Stomach (tissue), 9 donors: ENCODE measurements around the gene DEFB113. TPM values are rescaled to one million over a fixed set of nuclear protein-coding genes. Genes with fewer than 3 reads are reported as not detected.

Source experiments
- DNase-seq, 2 donors: peaks; one replicate each; pipeline versions ENCODE4 v3.0.0 to v3.0.0-alpha.2; 2013 to 2019
- H3K27ac ChIP-seq, 5 donors: fragments of 200-600 bp in 4 of 5; sonication (generic) in 4 of 5; one replicate each; pipeline ENCODE4 v1.5.1; 2013 to 2019; ENCODE audit warnings: mild to moderate bottlenecking in 1 of 5, moderate library complexity in 1 of 5
- H3K27me3 ChIP-seq, 3 donors: fragments of 200-600 bp; sonication (generic); one replicate each; pipeline ENCODE4 v1.5.1; 2017 to 2019; ENCODE audit warnings: mixed run types in 1 of 3
- H3K36me3 ChIP-seq, 4 donors: fragments of 200-600 bp; sonication (generic); 1 replicate in 3 of 4; 2 replicates in 1 of 4; pipeline ENCODE4 v1.5.1; 2016 to 2019
- H3K4me1 ChIP-seq, 4 donors: fragments of 200-600 bp; sonication (generic); one replicate each; pipeline ENCODE4 v1.5.1; 2016 to 2019
- H3K4me3 ChIP-seq, 4 donors: fragments of 200-600 bp; sonication (generic) in 3 of 4; one replicate each; pipeline ENCODE4 v1.5.1; 2016 to 2019; ENCODE audit warnings: mild to moderate bottlenecking in 1 of 4
- H3K9me3 ChIP-seq, 4 donors: fragments of 200-600 bp; sonication (generic); one replicate each; pipeline ENCODE4 v1.5.1; 2016 to 2019
- CTCF ChIP-seq, 7 experiments: fragments of 450-650 bp in 4 of 7; fragments of 200-600 bp in 3 of 7; sonication (generic) in 3 of 7; IDR thresholded peaks; one replicate each; pipeline ENCODE4 v1.5.1; 2016 to 2019; ENCODE audit warnings: antibody characterized with exemption in 7 of 7, control low read depth in 2 of 7, mild to moderate bottlenecking in 1 of 7
- EP300 ChIP-seq: sonication (generic); formaldehyde crosslinking; IDR thresholded peaks from one replicate; pipeline ENCODE4 v1.6.1; 2017; ENCODE audit warnings: antibody characterized with exemption
- POLR2A ChIP-seq, 4 donors: fragments of 450-650 bp; IDR thresholded peaks; one replicate each; pipeline ENCODE4 v1.6.1; 2016; ENCODE audit warnings: antibody characterized with exemption in 4 of 4, control low read depth in 2 of 4, mild to moderate bottlenecking in 1 of 4, moderate library complexity in 1 of 4
- POLR2AphosphoS5 ChIP-seq, 3 donors: sonication (generic); formaldehyde crosslinking; IDR thresholded peaks; one replicate each; pipeline ENCODE4 v1.6.1; 2016; ENCODE audit warnings: antibody characterized with exemption in 3 of 3
- WGBS, 5 donors: extraction: QIAGEN DNeasy Blood & Tissue Kit in 3 of 5; methylation state at CpG; one replicate each; pipeline versions ENCODE4 v1.1.5 to v1.1.7; 2013 to 2018; 5-methylcytosine and 5-hydroxymethylcytosine counted together
- intact Hi-C: fragments of 100-400 bp; cut with DNase I; formaldehyde crosslinking; loops from one replicate; pipeline ENCODE4 v1.15.1; 2023; ENCODE audit warnings: low total_unique reads
- polyA plus RNA-seq, 3 donors: library from polyadenylated mRNA; stranded (reverse); fragments of 200-250 nt; gene quantifications; one replicate each; pipeline ENCODE4 v1.2.3, GENCODE V29; 2013
- total RNA-seq, 5 donors: library from RNA; depleted of rRNA; stranded (reverse); fragments of >200 nt; gene quantifications; one replicate each; pipeline versions ENCODE4 v1.1.0 to v1.2.3, GENCODE V29; 2014 to 2016
- donor health status: healthy with polysubstance abuse.
- donor health status: Bipolar disorder and iron deficiency.
- donor health status: healthy.

Gene DEFB113
- total and polyA plus RNA-seq, 8 donors: not detected

DNA sequence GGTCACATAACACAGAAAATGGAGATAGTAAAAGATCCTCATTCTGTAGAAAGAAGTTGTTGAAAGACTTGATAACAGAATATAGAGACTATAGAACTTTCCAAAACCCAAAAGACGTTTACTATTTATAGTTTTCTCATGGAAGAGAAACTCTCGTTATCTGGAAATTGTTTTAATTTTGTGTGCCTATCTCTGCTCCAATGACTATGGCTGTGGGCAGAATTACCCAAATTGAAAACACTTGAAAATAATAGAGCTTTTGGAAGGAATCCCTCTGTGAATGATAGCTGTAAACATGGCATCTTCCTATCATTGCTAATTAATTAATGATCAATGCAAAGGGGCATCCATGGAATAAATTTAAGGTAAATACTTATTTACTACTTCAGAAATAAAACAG is 5.4 kb downstream of the DEFB113 start, which contains the start of gene DEFB114:
Gene DEFB114 (minus strand): TSS at position 101 of the 400 bp plus-strand sequence. CDS start 59 bp downstream, at position 42.
- Histone ChIP-seq H3K36me3 (no peaks in the 10 kb centered on the region), H3K4me1 (no peaks in the 10 kb centered on the region)

DNA sequence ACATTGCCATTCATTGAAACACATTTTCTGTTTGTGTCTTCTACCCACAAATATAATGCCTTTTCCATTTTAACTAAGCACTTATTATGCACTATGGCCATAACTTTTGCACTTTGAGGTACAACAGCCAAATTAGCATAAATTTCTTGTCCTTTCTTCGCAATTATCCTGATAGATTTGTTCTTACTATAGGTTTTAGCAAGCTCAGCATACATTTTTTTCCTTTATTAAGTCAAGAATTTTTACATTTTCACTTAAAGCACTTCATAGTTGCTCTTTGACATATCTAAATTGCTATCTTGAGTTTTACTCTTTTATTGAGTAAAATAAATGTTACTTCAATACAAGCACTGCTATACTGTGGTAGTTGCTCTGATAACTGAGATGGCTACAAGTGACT is 11.2 kb downstream of the DEFB113 start:
- H3K4me3 ChIP-seq: no peak overlapping the region
- no peak for DNase-seq
- no peak overlapping the region for H3K27ac ChIP-seq
- H3K4me1 ChIP-seq: no peaks in the 10 kb centered on the region
- WGBS, 5 donors: 46 to 84% (median 68%) methylated on average over 1 of the region's 1 CpG
- H3K9me3 ChIP-seq: peaks cover 0 to 3% (median 0%) of the 10 kb centered on the region in 4 donors
- TF ChIP-seq CTCF (IDR thresholded peaks at IDR 0.05) (no peak), POLR2A (IDR thresholded peaks at IDR 0.05) (no peak), POLR2AphosphoS5 (IDR thresholded peaks at IDR 0.05) (no peak), EP300 (no peak)
- intact Hi-C loops: no loop called here
- H3K36me3 ChIP-seq: no peaks in the 10 kb centered on the region
- H3K27me3 ChIP-seq: no peaks in the 10 kb centered on the region

More for the DNA sequence above, 5.4 kb downstream of the DEFB113 start, which contains the start of gene DEFB114:
- H3K4me3 ChIP-seq: no peak within 1 kb of the TSS
- no peak within 1 kb of the TSS for H3K27ac ChIP-seq
- no peaks in the 10 kb centered on the region for H3K27me3 ChIP-seq
- WGBS, 5 donors: 60 to 69% (median 65%) methylated on average over 2 of the region's 2 CpGs
- intact Hi-C loops: no loop called here
- TF ChIP-seq CTCF (IDR thresholded peaks at IDR 0.05): no peak
- TF ChIP-seq POLR2AphosphoS5 (IDR thresholded peaks at IDR 0.05): no peak
- TF ChIP-seq POLR2A (IDR thresholded peaks at IDR 0.05): no peak
- no peak for TF ChIP-seq EP300
- no peak for DNase-seq
- H3K9me3 ChIP-seq: peaks cover 0 to under 1% (median 0%) of the 10 kb centered on the region in 4 donors

DNA sequence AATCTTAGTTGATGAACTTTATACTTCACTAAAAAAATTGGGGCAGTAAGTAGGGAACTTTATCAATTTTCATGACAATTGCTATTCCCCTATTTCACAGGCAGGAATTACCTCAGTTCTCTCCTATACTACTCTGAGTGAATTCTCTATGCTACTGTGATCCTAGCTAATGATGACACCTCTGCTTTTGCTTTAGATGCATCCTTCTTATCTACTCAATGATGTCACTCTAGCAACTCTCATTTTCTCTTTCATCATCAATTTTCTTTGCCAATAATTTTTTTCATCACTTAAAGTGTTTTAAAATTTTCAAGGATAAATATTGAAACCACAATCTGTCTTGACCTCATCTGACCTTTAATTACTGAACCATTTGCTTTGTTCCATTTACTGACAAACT is 13.6 kb downstream of the DEFB113 start:
- Histone ChIP-seq H3K36me3 (no peaks in the 10 kb centered on the region), H3K4me1 (no peaks in the 10 kb centered on the region), H3K9me3 (peaks cover 0 to 3% (median 0%) of the 10 kb centered on the region in 4 donors), H3K27me3 (no peaks in the 10 kb centered on the region), H3K27ac (no peak overlapping the region), H3K4me3 (no peak overlapping the region)
- no peak for TF ChIP-seq CTCF (IDR thresholded peaks at IDR 0.05)
- TF ChIP-seq EP300: no peak
- no peak for TF ChIP-seq POLR2AphosphoS5 (IDR thresholded peaks at IDR 0.05)
- TF ChIP-seq POLR2A (IDR thresholded peaks at IDR 0.05): no peak
- intact Hi-C loops: no loop called here
- DNase-seq: no peak

DNA sequence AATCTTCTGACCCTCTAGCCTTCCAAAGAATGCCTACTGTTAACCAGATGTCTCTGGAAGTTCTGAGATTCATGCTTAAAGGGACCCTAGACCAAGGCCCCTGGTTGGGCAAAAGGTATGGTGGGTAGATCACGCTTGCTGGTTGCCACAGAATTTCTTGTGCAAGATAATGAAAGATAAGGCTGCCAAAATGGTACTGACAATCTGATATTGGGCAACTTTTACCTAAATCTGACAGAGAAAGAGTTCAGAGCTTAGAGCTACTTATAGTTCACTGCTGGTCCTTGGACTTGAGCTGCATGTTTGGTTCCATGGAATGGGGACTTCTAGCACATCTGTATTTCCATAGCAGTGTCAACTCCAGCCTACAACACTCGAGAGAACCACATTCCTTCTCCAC is 17.5 kb downstream of the DEFB113 start:
- Histone ChIP-seq H3K36me3 (no peaks in the 10 kb centered on the region), H3K9me3 (no peaks in the 10 kb centered on the region), H3K27me3 (no peaks in the 10 kb centered on the region), H3K4me3 (no peak overlapping the region), H3K4me1 (no peaks in the 10 kb centered on the region), H3K27ac (no peak overlapping the region)
- TF ChIP-seq POLR2A (IDR thresholded peaks at IDR 0.05): no peak
- TF ChIP-seq POLR2AphosphoS5 (IDR thresholded peaks at IDR 0.05): no peak
- TF ChIP-seq EP300: no peak
- TF ChIP-seq CTCF (IDR thresholded peaks at IDR 0.05): no peak
- DNase-seq: no peak
- 47 to 64% (median 57%) methylated on average over 2 of the region's 2 CpGs for WGBS, 5 donors
- intact Hi-C loops: no loop called here
